NCI-H1417 treated with DMSO at 0.1 percent for 48 hours (cell line): Measurements from ENCODE around the gene BTBD16.

ENCODE experiments used
- DNase-seq: peaks from one replicate; lab custom pipeline; 2025; lab: John Stamatoyannopoulos, UW

Gene BTBD16

DNA sequence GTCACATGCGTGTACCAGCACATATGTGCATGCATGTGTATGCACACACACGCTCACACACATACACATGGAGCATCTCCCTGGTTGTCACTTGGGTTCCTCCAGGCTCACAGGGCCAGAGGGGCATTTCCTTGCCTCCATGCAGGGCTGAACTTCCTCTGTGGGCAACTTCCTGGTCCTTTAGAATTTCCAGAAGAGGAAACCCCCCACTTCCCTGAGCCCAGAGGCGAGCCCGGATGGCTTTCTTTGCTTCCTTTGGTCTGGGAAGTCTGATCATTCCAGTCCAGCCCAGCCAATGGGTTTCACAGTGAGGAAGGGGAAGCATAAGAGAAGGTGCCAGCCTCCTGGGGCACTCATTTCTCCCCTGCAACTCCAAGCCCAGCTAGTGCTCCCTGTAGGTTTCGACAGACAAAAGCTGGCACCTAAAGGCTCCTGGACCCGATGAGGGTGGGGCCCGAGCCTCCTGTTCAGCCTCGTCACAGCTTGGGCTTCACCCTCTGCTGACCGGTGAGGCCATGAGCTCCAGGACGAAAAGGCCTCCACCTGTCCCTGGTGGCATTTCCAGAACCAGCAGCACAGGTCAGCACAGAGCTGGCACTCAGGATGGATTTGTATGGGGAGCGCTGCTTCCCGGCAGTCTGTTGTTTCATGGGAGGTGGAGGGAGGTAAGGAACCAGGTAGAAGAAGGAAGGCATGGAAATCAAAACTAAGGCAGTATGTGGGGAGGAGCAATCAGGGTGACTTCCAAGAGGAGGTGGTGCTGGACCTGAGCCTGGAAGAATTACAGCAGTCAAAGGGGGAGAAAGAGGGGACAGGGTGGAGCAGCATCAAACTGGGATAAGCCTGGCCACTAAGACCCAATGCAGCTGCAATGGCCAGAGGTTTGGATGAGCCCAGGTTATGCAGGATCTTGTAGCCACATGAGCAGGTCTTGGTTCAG, 23.7 kb downstream of the BTBD16 start:
- DNase-seq = no peak

DNA sequence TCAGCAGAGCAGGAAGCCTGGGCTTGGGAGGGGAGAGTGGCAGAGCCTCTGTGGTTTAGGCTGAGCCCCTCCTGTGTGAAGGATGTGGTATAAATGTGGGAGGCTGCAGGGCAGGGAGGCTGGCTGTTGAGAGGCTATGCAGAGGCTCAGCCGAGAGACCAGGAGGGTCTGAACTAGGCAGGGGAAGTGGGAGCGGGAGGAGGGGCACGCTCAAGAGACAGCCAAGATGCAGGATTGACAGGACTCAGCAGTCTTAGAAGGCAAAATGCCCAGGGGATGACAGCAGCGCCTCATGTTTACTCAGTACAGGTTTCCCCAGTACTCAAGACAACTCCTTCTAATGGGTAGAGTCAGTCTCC, 24.3 kb downstream of the BTBD16 start:
- DNase-seq = no peak

DNA sequence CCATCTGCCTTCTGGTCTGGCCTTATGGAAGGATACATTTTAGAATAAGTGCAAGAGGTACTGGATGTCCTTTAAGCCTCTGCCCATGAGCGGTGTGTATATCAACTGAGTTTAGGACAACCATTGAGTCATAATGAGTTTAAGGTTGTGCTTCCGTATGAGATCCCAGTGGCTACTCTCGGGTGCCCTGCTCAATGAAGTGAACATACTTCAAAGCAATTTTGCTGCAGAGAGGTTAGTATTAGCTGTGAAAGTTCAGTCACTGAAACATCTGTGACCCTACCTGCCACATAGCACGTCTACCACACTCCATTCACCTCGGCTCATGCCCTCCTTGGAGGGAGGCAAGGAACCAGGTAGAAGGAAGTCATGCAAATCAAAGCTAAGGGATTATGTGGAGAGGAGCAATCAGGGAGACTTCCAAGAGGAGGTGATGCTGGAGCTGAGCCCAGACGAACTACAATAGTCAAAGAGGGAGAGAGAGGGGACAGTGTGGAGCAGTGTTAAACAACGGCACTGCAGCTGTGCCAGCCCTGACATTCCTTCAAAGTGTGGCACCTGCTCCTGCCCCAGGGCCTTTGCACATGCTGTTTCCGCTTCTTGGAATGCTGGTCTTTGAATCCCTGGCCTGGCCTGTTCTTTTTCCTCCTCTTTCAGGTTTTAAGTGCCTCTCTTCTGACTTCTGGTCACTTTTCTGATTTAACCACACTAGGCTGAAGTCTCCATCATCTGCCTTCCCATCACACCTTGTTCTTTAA, 25.4 kb downstream of the BTBD16 start:
- no peak for DNase-seq

DNA sequence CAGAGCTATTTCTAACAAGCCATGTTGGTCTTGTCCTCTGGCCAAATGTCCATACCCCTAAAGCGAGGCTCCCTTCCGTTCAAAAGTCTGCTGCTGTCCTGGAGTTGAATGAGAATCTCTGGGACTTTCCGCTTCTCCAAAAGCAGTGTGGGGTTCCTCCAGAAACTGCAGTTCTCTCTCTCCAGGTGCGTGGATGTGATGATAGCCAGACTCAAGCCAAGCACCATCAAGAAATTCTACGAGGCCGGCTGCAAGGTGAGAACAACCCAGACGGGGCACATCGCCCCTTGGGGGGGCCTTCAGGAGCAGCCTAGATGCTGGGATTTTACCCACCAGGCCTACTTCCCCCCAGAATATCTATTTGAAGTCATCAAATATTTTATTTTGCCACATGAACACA, 26.5 kb downstream of the BTBD16 start:
- no peak for DNase-seq

DNA sequence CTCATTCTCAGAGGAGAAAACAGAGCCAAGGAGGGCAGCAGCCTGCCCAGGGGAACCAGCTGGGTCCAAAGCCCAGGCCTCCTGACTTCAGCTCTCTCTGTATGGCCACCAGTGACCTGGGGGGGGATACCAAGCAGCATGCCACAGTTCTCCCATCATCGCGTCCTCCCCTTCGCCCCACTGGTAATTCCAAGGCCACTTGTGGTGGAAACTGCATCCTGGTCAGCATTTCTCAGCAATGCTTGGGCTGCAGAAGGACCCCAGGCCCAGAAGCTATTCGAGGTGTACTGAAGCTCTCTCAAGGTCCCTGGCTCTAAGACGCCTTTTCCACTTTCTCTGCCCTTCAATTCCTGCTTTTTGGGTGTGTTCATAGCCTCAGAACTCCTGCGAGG, 27.1 kb downstream of the BTBD16 start:
- no peak for DNase-seq

DNA sequence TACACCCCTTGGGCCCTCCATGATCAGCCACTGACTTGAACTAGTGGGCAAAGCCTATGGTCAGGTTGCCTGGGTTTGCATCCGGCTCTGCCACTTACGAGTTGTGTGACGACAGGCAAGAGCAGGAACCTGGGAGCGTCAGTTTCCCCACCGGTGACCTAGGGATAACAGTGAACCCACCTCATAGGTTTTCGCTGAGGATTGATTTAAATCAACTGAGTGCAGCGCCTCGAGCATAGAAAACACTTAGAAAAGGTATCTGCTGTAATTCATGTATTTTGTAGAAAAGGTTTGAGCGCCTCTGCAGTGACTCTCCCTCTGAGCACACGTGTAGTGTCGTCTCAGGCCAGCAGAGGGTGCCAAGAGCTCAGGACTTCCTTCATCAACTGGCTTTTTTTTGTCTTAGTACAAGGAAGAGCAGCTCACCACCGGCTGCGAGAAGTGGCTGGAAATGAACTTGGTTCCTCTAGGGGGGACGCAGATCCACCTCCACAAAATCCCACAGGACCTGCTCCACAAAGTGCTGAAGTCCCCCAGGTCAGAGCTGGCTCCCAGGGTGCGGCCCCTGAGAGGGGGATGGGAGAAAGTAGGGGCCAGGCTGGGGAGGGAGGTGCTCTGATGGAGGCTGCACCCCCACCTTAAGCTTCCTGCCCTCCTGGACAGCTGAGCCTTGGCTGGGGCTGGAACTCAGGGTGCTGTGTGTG, 27.7 kb downstream of the BTBD16 start:
- peak; percentile 4 for DNase-seq

DNA sequence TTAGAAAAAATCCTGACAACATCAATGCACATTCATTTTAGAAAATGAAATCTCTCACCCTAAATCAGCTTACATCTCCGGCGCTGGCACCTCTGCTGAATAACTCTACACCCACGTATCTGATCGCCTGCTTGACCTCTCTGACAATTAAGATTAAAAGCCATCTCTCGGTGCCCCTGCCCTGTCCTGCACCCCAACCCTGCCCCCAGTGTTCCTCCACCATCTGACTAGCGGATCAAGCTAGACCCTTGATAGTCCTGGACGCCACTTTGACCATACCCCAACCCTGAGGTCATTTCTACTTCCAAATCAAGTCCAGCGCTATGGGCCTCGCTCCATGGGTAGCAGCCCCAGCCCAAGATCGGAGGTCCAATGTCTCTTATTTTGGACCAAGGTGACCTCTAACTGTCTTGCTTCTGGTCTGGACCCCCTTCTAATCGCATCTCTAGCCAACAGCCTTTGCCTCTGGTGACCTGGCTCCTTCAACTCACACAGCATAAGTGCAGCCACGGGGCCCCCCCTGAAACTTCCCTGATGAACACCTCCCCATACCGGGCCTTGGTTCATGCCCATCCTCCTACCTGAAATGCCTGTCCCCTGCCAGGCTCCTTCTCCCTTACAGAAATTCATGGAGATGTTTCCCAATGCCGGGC, 28.5 kb downstream of the BTBD16 start:
- DNase-seq = no peak

DNA sequence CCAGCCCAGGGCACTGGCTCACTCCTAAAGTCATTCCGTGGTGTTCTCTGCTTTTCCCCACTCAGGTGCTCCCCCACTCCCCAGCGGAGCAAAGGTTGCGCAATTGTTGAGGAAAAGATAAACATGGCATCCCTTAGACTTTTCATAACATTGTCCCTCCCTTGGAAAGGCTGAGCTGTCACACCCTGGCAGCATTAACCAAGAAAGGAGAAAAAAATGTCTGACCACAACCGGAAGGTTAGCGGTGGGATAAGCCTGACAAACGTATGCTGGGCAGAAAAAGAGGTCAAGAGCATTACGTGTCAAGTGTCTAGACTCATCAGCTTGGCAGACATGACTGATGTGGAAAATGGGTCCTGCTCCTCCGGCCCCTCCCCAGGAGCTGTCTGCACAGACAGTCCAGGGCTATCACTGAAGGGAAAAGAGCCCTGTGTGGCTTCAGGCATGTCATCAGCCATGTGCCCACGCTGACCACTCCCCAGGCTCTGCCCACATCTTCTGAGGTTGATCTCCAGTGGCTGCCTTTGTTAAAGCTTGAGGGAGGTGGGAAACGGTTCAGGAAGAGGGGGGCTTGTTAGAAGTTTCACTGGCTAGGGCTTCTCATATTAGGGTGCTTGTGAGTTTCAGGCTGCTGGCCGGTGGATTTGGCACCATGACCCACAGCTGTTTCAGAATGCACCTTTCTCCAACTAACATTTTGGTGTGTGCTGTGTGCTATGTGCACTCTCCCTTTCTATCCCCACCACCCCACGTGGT, 30.1 kb downstream of the BTBD16 start:
- DNase-seq = no peak

DNA sequence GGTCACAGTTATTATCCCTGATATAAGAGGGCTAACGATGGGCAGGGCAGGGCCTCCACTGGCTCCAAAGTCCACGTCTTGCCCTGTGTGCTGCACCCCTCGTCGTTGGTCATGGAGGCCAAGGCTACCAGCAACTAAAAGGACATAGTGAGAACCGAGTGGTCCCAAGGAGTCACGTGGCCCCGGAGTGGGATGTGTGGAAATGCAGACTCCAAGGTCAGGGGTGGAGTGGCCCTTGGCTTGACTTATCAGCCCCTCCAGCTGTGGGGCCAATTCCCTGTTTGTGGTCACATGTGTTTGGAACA, 30.7 kb downstream of the BTBD16 start:
- DNase-seq = no peak

DNA sequence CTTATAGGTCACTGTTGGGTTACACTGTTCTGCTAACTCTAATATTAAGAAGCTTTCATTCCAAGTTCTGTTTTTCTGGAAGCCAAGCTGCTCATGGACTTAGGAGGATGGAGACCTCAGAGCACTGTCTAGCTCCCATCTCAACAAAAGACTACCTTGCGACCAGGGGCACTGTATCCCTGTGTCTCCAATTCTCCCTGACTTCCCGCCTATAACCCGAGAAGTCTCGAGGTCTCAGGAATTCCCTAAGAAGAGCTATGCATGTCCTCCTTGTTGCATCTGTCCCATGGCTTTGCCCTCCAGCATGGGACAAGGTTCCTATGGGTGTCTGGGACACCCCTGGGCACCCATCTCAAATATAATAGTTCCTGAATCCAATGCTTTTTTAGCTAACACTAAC, 31.2 kb downstream of the BTBD16 start:
- DNase-seq = no peak

DNA sequence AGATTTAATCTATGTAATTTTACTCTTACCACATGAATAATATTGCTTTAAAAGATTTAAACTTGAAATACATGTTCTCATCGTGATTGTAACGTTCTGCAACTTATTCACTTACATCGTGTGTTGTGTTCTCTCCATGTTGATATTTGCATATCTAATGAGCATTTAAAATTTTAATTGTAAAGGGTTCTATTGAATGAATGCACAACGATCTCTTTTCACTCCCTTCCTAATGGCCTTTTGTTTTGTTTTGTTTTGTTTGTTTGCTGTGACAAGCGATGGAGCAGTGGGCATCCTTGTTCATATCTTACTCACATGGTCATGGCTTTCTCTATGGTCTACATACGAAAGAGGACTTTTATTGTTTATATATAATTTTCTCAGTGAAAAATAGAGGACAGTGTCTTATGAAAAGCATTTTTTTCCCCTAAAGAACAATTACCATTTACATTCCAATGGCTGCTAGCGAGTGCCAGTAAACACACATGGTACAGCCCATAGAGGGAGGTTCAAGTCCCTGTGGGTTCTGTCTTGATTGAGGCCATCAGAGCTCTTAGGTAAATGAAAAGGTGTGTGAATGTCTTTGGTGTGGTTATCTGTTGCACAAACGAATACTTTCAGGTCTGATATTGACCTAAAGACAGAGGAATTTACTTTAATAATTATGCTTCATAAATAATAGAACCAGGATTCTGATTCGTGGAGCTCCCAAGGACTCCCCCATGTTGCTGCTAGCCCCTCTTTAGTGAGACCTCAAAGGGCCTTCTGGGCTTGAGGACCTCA, 32.4 kb downstream of the BTBD16 start:
- no peak for DNase-seq

DNA sequence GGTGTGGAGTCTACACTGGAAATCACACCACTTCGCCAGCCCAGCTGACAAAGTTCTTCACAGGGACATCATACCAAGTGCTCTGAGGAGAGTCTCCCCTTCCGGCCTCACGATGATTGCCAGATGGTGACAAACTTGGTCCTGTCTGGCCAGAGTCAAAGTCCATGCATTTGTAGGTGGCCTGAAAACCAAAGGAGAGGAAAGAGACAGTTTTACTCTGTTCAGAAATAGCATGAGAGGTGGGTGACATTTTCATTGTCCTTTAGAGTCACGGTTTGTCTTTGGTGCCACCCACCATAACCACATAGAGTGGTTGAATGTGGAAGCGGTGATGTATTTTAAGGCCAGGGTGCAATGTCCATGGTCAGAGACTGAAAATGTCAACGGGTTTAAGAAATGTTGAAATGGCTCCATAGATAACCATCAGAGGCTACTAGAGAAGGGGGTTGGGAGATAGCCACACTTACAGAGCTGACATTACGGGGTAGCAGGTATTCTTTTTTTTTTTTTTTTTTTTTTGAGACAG, 33.0 kb downstream of the BTBD16 start:
- no peak for DNase-seq

DNA sequence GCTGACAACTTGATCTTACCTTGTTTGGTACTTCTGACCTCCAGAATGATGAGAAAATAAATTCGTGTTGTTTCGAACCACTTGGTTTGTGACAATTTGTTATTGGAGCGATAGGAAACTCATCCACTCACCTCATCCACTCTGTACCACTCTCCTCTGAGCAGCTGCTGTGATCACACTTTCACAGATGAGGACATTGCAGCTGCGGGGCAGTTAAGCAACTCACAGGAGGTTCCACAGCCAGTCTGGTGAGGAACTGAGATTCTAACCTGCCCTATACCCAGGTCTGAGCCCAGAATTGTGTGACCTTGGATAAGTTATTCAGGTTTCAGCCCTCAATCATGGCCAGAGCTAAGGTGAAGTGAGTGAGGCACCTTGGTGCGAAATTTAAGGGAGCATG, 35.2 kb downstream of the BTBD16 start:
- no peak for DNase-seq

DNA sequence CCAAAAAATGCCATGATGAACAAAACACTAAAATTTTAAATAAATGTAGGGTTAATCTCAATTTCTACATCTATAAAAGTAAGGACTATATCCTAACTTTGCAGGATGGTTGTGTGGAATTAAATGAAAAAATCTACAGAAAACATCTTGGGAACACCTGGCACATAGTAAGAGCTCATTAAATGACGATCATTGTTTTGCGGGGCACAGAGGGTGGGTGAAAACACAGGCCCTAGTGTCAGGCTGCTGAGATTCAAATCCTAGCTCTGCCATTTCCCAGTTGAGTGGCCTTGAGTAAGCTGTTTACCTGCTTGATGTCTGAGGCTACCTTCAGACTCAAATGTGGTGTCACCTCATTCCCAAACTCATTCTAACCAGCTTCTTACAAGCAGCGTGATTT, 35.6 kb downstream of the BTBD16 start:
- DNase-seq = no peak

DNA sequence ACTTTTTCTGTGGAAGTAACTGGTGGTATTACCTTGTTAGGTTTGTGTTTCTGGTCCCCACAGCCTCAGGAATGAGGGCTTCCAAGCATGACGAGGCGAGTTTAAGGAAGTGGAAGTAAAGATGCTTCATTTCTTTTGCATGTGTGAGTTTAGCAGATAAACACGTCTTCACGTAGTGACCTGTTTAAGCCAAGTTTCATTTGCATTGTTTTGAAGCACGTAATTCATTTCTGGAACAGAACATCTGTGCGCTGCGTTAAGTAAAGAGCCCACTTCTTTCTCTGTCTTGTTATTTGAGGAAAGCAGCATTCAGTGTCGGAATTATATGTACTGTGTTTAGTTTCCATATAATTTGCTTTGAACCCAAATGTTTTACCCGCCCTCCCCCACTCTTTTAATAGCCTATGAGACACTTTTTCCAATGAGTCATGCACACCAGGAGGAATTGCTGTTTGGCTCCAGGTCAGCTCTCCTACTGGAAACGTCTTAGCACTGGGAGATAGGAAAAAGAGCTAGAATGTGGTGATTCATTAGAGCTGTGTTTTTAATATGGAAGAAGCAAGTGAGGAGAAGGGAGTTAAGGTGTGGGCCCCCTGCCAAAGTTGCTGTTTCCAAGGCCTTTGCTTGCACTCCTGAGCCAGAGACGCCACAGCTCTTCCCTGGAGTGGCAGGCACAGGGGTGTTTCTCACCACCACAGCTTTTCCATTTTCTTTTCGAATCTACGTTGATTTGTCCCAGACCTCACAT, 36.7 kb downstream of the BTBD16 start:
- no peak for DNase-seq

DNA sequence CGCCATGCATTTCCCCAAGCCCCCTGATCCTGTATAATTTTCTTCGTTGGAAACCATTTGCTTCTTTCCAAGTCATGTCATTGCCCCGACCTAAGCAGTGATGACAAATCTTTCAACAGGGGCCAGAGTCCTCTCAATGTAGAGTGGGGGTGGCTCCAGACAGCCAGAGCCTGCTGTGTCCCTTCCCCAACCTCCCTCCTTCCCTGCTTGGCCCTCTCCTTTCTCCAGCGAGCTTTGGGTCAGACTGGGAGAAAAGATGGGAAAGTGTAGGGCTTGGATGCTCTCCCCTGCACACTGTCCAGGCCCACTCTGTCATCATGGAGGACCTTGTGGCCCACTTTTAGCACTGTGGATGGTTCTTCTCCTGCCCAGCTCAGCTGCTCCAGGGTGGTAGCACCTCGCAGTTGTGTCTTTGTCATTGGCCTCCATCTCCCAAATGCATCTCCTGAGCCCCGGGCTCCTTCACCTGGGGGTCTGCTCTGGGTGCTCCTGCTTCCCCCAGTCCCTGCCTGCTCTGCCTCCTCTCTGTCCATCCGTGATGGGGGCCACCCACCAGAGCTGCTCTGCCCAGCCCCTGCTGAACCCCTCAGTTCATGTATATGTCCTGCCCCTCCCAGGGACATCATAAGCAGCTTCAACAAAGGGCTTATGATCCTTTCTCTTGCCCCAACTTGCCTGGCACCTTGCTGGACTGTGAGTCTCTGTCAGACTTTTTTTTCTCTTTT, 37.5 kb downstream of the BTBD16 start:
- no peak for DNase-seq

DNA sequence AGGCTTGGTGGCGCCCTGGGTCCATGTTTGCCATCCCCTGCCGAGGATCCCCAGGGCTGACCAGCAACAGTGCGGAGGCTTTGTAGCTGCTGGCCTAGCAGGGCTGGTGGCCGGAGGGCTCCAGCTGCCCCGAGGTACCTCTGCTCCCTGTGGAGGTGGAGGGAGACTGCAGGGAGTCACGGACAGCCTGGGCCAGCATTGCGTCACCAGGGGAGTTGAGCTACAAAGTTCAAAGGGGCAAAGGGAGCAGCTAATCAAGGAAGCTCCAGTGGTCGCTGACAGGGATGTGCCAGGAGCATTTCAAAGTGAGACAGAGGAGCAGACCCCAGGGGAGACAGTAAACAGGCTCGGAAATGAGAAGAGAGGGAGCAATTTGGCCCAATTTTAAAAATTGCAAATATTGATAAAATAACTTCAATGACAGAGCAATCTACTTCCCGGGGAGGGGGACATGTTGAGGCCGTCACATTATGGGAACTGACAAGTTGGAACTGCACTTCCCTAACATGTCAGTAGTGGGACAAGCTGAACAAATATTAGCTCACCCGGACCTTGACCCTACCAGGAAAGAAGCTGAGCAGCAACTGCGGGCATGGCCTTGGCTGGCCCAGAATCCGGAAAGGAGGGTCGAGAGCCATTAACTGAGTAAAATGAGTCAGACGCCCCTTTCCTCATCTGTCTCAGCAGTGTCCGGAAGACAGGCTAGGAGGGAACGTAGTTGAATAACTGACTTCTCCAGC, 39.4 kb downstream of the BTBD16 start:
- no peak for DNase-seq

DNA sequence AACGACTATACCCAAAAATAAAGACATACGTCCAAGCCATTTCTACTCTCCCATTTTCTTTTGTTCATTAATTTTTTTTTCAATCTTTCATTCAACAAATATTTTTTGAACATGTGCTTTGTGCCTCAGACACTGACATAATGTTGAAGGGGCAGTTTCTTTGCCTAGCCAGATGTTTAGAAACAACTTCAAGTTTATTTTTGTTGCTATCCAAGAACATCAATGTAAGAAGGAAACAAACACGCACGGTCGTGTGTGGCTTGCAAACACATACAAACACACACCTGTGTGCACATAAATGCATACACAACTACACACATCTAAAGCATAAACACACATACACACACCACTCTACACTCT, 39.9 kb downstream of the BTBD16 start:
- no peak for DNase-seq

DNA sequence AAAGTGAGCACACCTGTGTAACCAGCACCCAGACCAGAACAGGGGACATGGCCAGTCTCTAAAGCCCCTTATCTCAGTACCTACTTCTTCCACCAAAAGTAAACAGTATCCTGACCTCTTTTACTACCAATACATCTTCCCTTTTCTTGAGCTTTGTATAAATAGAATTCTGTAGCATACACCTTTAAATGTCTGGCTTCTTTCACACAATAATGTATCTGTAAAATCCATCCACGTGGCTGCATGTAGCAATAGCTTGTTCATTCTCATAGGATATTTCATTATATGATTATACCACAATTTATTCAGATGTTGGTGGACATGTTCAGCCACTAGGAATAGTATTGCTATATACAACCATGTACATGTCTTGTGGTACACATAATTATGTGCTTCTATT, 40.6 kb downstream of the BTBD16 start:
- DNase-seq = no peak
